ENCODE results near the gene GULP1.

The GULP1 gene

DNA sequence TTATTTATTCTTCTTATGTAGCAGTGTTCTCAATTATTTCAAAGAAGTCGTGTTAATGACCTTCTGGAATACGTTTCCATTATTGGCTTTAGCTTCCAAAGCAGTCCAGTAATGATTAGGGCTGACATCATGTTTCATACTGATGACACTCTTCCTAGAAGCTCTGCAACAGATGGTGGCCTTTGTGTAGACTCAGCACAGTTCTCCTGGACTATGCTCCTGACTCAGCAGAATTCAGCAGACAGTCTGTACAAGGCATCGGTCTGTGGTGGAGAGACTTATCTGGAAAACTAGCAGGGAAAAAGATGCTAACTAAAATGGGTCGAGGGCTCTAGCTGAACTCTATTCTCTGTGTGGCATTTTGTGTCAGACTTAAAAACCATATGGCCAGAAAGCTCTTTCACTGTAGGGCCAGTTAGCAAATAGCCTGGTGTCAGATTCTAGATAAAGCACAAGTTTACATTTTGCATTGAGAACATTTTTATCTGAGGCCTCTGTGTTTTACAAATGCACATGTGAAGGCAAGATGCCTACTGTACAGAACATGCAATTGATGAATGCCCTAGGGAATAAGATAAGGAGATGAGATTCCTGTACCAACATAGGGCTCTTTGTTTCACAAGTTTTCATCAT, 35.1 kb downstream of the GULP1 start:
- DNase-seq: no peak

GRCh38 chr2:188327518-188328213, 36.0 kb downstream of the GULP1 start:
- no peak for DNase-seq

DNA sequence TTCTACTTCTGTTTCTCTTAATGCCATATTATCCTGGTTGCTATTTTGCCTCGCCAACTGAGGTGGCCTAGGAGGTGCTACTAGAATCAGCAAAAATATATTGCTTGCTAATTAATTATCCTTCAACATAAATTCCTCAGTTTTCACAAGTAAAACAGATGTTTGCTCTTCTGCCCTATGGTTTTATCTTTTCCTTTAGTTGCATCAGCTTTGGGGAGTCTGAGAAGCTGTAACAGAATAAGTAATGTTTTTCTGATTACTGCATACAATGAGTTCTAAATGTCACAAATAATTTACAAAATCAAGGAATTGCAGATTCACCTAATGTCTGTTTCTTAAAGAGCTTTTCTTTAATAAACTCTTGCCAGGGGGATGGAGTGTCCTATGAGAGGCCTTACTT, 36.7 kb downstream of the GULP1 start:
- DNase-seq: no peak

- DNase-seq: no peak
These were observed 38.8 kb downstream of the GULP1 start for GRCh38 chr2:188330316-188331053.

GRCh38 chr2:188332619-188333018, 40.9 kb downstream of the GULP1 start:
- no peak for DNase-seq

GRCh38 chr2:188333751-188334524, 42.3 kb downstream of the GULP1 start:
- DNase-seq: no peak

DNA sequence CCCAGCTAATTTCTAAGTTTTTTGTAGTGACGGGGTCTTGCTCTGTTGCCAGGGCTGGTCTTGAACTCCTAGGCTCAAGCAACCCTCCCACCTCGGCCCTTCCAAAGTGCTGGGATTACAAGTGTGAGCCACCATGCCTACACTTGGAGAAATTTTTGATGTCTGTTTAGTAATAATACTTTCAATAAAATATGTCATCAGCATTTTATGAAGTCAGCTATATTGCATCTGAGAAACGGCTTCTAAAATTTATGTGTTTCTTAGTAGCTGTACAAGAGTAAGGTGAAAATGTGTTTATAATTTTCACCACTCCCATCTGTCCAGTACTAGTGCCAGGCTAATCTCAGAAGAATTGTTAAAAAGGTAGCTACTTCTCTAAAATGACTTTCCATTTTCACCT, 46.8 kb downstream of the GULP1 start:
- DNase-seq: no peak

GRCh38 chr2:188340257-188340656, 48.6 kb downstream of the GULP1 start:
- DNase-seq: no peak

DNA sequence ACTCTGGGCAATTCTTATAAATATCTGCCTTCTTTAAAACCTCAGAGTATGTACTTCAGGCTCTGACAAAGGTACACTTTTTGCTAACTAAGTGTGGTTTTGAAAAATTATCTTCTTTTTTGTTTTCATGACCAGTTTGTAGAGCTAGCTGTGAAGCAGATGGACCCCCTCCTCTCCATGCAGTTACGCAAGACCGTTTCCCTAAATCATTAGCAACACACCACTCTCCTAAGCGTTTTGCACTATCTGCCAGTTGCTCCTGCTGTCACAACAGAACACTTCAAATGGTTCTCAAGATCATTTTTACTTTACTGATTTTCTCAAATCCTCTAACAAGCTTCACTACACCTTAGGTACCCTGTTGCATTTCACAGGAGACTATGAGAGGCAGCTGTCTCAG, 53.3 kb downstream of the GULP1 start:
- no peak for DNase-seq

DNA sequence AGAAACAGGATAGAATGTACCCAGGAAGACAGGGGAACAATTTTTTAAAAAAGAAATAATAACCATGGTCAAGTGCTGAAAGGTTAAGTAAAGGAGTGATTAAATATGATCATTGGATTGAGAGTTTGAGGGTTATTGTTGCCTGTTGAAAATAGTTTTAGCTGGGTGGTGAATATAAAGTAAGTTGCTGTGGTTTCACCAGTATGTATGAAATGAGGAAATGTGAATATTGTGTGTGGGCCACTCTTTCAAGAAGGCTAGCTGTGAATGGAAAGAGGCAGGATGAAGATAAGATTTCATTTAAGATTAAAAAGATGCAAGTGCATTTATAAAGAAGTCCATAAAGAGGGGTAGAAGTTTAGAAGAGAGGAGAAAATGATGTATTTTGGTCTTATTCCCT, 53.8 kb downstream of the GULP1 start:
- DNase-seq: no peak

DNA sequence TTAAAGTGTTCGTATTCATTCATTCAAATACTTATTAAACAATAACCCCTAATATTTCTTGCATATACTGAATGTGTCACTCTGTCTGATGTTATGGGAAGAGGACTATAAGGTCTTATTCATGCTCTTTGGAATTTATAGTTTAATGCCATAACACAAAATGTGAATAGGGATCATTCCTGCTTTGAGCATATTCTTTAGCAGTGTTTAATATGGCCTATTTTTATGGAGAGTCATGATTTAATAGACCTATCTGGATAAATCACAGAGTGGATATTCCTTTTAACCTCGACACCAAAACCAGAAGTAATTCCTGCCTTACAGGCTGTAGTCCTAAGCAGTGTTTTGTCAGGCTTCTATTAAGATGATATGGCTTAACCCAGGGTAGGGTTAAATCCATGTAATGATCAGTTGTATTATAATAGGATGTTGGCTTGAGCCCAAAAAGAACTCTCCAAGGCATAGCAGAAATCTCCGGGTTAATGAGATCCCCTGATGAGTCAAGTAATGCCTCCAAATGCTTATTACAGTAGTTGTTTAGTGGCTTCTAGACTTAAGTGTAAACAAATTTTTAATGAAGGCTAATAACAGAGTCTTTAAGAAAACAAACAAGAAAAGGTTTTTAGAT, 54.3 kb downstream of the GULP1 start:
- no peak for DNase-seq

- DNase-seq: no peak
These were observed 57.3 kb downstream of the GULP1 start for GRCh38 chr2:188349019-188349418.

GRCh38 chr2:188353282-188353681, 61.6 kb downstream of the GULP1 start:
- no peak for DNase-seq

DNA sequence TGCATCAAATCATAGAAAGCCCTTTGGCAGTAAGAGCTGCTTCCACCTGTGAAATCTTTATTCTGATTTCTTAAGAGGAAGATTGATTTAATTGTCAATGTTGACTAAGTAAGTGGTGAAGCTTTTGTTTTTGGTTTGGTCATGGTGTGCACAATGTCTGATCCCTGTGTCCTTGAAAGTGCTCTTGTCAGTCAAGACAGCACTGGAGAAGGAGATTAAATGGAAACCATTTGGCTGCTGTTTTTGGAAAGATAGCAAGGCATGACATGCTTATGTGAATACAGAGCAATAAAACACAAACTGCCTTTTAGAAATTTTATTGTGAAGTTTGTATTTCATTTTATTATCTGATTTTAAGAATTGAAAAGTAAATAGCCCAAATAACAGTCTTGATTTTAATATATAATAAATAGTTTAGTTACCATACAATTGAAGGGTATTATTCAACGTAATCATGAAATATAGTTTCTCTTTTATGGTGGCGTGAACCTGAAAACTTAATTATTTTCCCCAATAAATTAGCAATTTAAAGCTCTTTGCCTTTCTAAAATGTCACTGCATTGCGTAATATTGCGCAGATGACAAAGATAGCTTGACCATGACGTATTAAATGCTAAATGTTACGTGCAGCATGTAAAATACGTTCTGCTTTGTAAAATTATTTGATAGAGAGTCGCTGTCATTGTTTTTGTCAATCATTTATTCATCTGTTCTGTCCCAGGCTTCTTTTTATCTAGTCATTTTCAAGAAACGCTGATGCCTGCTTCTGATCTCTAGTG, 69.0 kb downstream of the GULP1 start:
- no peak for DNase-seq

- no peak for DNase-seq
These were observed 72.5 kb downstream of the GULP1 start for GRCh38 chr2:188364033-188364630.

GRCh38 chr2:188365058-188365641, 73.5 kb downstream of the GULP1 start:
- no peak for DNase-seq

DNA sequence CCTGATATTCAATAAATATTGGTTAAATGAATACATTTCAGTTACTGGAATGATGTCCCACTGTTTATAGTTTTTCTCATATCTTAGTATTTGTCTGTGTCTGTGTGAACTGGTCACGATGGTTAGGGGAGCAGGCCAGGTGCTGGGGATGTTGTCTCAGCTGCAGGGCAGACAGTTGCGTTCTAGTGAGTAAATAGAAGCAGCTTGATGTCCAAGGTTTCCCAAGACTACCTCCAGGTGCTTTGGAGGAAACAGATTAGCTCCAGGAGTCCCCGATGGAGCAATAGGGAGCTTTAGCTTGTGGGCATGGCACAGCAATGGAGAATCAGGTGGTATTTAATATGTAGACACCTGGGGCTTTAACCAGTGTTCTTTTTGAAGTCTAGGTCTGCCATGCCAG, 75.5 kb downstream of the GULP1 start:
- no peak for DNase-seq

DNA sequence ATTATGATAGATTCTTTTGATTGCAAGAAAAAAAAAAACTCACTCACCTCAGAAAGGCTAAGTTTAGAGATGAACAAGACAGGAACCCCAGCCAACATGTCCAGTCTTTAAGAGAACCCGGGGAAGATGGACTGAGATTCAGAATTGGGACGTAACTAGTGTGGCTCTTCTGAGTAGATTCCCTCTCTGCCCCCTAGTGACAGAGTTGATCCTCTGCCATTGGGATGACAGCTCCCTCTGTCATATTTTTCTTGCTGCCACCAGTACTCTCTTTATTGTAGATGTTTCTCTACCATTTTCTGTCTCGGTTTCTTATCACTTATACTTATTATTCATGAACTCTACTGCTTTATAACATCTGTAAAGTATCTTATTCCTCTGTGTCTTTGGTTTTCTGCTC, 77.7 kb downstream of the GULP1 start:
- no peak for DNase-seq

- no peak for DNase-seq
These were observed 86.8 kb downstream of the GULP1 start for GRCh38 chr2:188378371-188378950.

GRCh38 chr2:188379748-188380147, 88.1 kb downstream of the GULP1 start:
- no peak for DNase-seq

GRCh38 chr2:188380280-188380679, 88.6 kb downstream of the GULP1 start:
- no peak for DNase-seq
